SK-N-SH (cell line): Measurements from ENCODE around the gene SHISA4. TPM values are rescaled to one million over a fixed set of nuclear protein-coding genes. Genes with fewer than 3 reads are reported as not detected.
A peak's percentile ranks its signal among the peaks of the same experiment; 100 is the strongest.

ENCODE experiments used
- CTCF ChIA-PET: fragments of 300-600, 350-600 bp; formaldehyde crosslinking; extraction: SDS; loops from one replicate; lab custom pipeline; 2021; lab: Yijun Ruan, JAX
- POLR2A ChIA-PET: fragments of 350-600 bp; sonication (Branson Sonifier 250); formaldehyde crosslinking; extraction: SDS; loops from one replicate; lab custom pipeline; 2020; ENCODE audit warnings: antibody characterized with exemption, inconsistent platforms; lab: Yijun Ruan, JAX
- DNase-seq: peaks from one replicate; pipeline ENCODE4 v3.0.0; 2012
- H2AFZ ChIP-seq: fragments of 200-600 bp; sonication (generic); 2 replicates; pipeline ENCODE4 v1.8.1; 2016; ENCODE audit warnings: antibody characterized with exemption, mild to moderate bottlenecking, low read depth
- H3F3A ChIP-seq: fragments of 200-600 bp; sonication (generic); replicated peaks from 2 replicates; pipeline ENCODE3; 2016; ENCODE audit warnings: antibody characterized with exemption, mild to moderate bottlenecking; ENCODE audit not compliant: insufficient read depth
- H3K27ac ChIP-seq, 2 experiments: fragments of 200-500 bp in 1 of 2; fragments of 200-600 bp in 1 of 2; sonication (Bioruptor generic) in 1 of 2; sonication (generic), shearing (Covaris generic) in 1 of 2; 2 replicates each; pipeline versions ENCODE4 v1.5.1 to v1.6.1; 2014 to 2016; ENCODE audit warnings: low read depth in 2 of 2, inconsistent platforms in 1 of 2, low read length in 1 of 2, mild to moderate bottlenecking in 1 of 2, mixed read lengths in 1 of 2
- H3K27me3 ChIP-seq: fragments of 200-600 bp; sonication (generic), shearing (Covaris generic); 2 replicates; pipeline ENCODE4 v1.6.1; 2016; ENCODE audit warnings: mixed run types; ENCODE audit not compliant: insufficient read depth
- H3K36me3 ChIP-seq, 2 experiments: fragments of 200-500 bp in 1 of 2; fragments of 200-600 bp in 1 of 2; sonication (Bioruptor generic) in 1 of 2; sonication (generic) in 1 of 2; replicated peaks in 1 of 2; 2 replicates each; pipeline versions ENCODE3 to v1.5.1; 2014 to 2016; ENCODE audit warnings: low read length in 1 of 2, mild to moderate bottlenecking in 1 of 2; ENCODE audit not compliant: insufficient read depth in 2 of 2, control insufficient read depth in 1 of 2
- H3K4me1 ChIP-seq, 2 experiments: fragments of 200-500 bp in 1 of 2; fragments of 200-600 bp in 1 of 2; sonication (Bioruptor generic) in 1 of 2; sonication (generic), shearing (Covaris generic) in 1 of 2; 2 replicates each; pipeline versions ENCODE4 v1.5.1 to v1.6.1; 2014 to 2016; ENCODE audit warnings: low read depth in 1 of 2, low read length in 1 of 2, mixed run types in 1 of 2; ENCODE audit not compliant: insufficient read depth in 2 of 2, control insufficient read depth in 1 of 2
- H3K4me2 ChIP-seq: fragments of 200-600 bp; sonication (generic), shearing (Covaris generic); 2 replicates; pipeline ENCODE4 v1.6.1; 2017; ENCODE audit warnings: mixed run types
- H3K4me3 ChIP-seq, 2 experiments: fragments of 200-500 bp in 1 of 2; fragments of 200-600 bp in 1 of 2; sonication (Bioruptor generic) in 1 of 2; sonication (generic), shearing (Covaris generic) in 1 of 2; 2 replicates each; pipeline versions ENCODE4 v1.5.1 to v1.8.1; 2014 to 2016; ENCODE audit warnings: low read depth in 2 of 2, inconsistent platforms in 1 of 2, low read length in 1 of 2, mild to moderate bottlenecking in 1 of 2, mixed read lengths in 1 of 2, moderate library complexity in 1 of 2
- H3K79me2 ChIP-seq: fragments of 200-600 bp; sonication (generic); 2 replicates; pipeline ENCODE4 v1.8.1; 2017; ENCODE audit warnings: mild to moderate bottlenecking; ENCODE audit not compliant: insufficient read depth
- H3K9ac ChIP-seq: fragments of 200-600 bp; sonication (generic); 2 replicates; pipeline ENCODE4 v1.6.1; 2017; ENCODE audit warnings: mixed run types
- H3K9me2 ChIP-seq: fragments of 200-600 bp; sonication (generic); 2 replicates; pipeline ENCODE4 v1.6.1; 2017; ENCODE audit warnings: mixed run types
- H3K9me3 ChIP-seq: fragments of 200-600 bp; sonication (generic); 2 replicates; pipeline ENCODE4 v1.6.1; 2017; ENCODE audit warnings: mixed run types, mild to moderate bottlenecking, moderate library complexity
- H4K20me1 ChIP-seq: fragments of 200-600 bp; sonication (generic); 2 replicates; pipeline ENCODE4 v1.6.1; 2017; ENCODE audit warnings: mild to moderate bottlenecking, mixed run types; ENCODE audit not compliant: insufficient read depth
- CHD2 ChIP-seq: fragments of 150-350 bp; IDR thresholded peaks from 2 replicates; pipeline ENCODE4 v1.6.1; 2018; ENCODE audit warnings: low read length; ENCODE audit not compliant: partially characterized antibody
- CTCF ChIP-seq: fragments of 200-600 bp; sonication (generic); IDR thresholded peaks from 2 replicates; pipeline ENCODE4 v1.6.1; 2017; ENCODE audit warnings: antibody characterized with exemption, mild to moderate bottlenecking, moderate library complexity
- FOSL2 ChIP-seq: IDR thresholded peaks from 2 replicates; pipeline ENCODE4 v1.4.0; 2012; ENCODE audit warnings: low read depth, mild to moderate bottlenecking, moderate library complexity, borderline replicate concordance
- FOXJ3 ChIP-seq: sonication (generic); formaldehyde crosslinking; IDR thresholded peaks from 2 replicates; pipeline ENCODE4 v1.5.1; 2020; ENCODE audit warnings: mild to moderate bottlenecking, missing genetic modification reagents
- FOXM1 ChIP-seq: IDR thresholded peaks from 2 replicates; pipeline ENCODE4 v1.4.0; 2012; ENCODE audit warnings: low read depth, mild to moderate bottlenecking
- GATA2 ChIP-seq: sonication (generic); formaldehyde crosslinking; IDR thresholded peaks from 2 replicates; pipeline ENCODE4 v1.5.0; 2020; ENCODE audit warnings: mild to moderate bottlenecking, missing genetic modification reagents
- IRF3 ChIP-seq: fragments of 150-350 bp; IDR thresholded peaks from 2 replicates; pipeline ENCODE4 v1.6.1; 2016; ENCODE audit warnings: mild to moderate bottlenecking, low read depth, low read length
- MAX ChIP-seq: IDR thresholded peaks from 2 replicates; pipeline ENCODE4 v1.4.0; 2012; ENCODE audit warnings: low read depth
- MEF2A ChIP-seq: IDR thresholded peaks from 2 replicates; pipeline ENCODE4 v1.4.0; 2012; ENCODE audit warnings: low read depth, borderline replicate concordance
- NFIC ChIP-seq: IDR thresholded peaks from 2 replicates; pipeline ENCODE4 v1.4.0; 2012; ENCODE audit warnings: borderline replicate concordance
- RCOR1 ChIP-seq: fragments of 150-350 bp; IDR thresholded peaks from 2 replicates; pipeline ENCODE4 v1.6.1; 2017; ENCODE audit warnings: antibody characterized with exemption, low read length
- REST ChIP-seq: IDR thresholded peaks from 2 replicates; pipeline ENCODE4 v1.6.1; 2012; ENCODE audit warnings: mild to moderate bottlenecking, low read depth, low read length, moderate library complexity
- RXRA ChIP-seq: IDR thresholded peaks from 2 replicates; pipeline ENCODE4 v1.4.0; 2012; ENCODE audit warnings: low read depth, mild to moderate bottlenecking, borderline replicate concordance
- SIN3A ChIP-seq: IDR thresholded peaks from 2 replicates; pipeline ENCODE4 v1.6.1; 2012; ENCODE audit warnings: low read depth, mild to moderate bottlenecking, low read length, moderate library complexity, borderline replicate concordance
- SMC3 ChIP-seq: IDR thresholded peaks from 2 replicates; pipeline ENCODE4 v1.6.1; 2012; ENCODE audit warnings: low read depth, low read length, improper control_type of control experiment
- TCF12 ChIP-seq: IDR thresholded peaks from 2 replicates; pipeline ENCODE4 v1.4.0; 2012
- TEAD4 ChIP-seq: IDR thresholded peaks from 2 replicates; pipeline ENCODE4 v1.4.0; 2012; ENCODE audit warnings: mild to moderate bottlenecking, borderline replicate concordance; ENCODE audit not compliant: insufficient read depth
- USF1 ChIP-seq: IDR thresholded peaks from 2 replicates; pipeline ENCODE4 v1.4.0; 2012; ENCODE audit warnings: low read depth, borderline replicate concordance
- USF2 ChIP-seq: fragments of 150-350 bp; IDR thresholded peaks from 2 replicates; pipeline ENCODE4 v1.6.1; 2017; ENCODE audit warnings: antibody characterized with exemption, low read length, low read depth, borderline replicate concordance
- ZBTB33 ChIP-seq: IDR thresholded peaks from 2 replicates; pipeline ENCODE4 v1.4.0; 2012; ENCODE audit warnings: low read depth, borderline replicate concordance
- WGBS: methylation state at CpG from one replicate; pipeline ENCODE4 v1.1.6; 2017; ENCODE audit warnings: low lambda C conversion rate; 5-methylcytosine and 5-hydroxymethylcytosine counted together
- polyA plus RNA-seq, 3 experiments: library from polyadenylated mRNA; depleted of rRNA; stranded (reverse); fragments of >200 nt; gene quantifications; 2 replicates each; pipeline ENCODE4 v1.2.3, GENCODE V29; 2012

SHISA4 gene
- polyA plus RNA-seq (2012; rRNA removed) = 42.1 and 50.5 TPM in 2 replicates
- polyA plus RNA-seq (2012; cell fraction: cytosol; rRNA removed) = 23.2 and 33.5 TPM in 2 replicates
- polyA plus RNA-seq (2012; cell fraction: nucleus; rRNA removed) = 35.0 and 43.6 TPM in 2 replicates

GRCh38 chr1:201888282-201889089, at the start of gene SHISA4:
SHISA4 (plus strand) TSS chr1:201888898; CDS start chr1:201888995, 97 bp downstream.
- Histone ChIP-seq H4K20me1 (no peaks in the 10 kb centered on the region), H3K4me3 (peak within 1 kb of the TSS; percentile 70 to 89), H3K9me2 (no peaks in the 10 kb centered on the region), H3K9ac (peak within 1 kb of the TSS; percentile 80), H3K4me1 (peaks cover 25 to 36% of the 10 kb centered on the region in 2 experiments; a peak in 3 of 4 replicates), H3K79me2 (no peaks in the 10 kb centered on the region), H3K27ac (peak within 1 kb of the TSS; percentile 24 to 76; a peak in 3 of 4 replicates), H3K27me3 (no peaks in the 10 kb centered on the region), H3K4me2 (peak within 1 kb of the TSS; percentile 92), H3K9me3 (no peaks in the 10 kb centered on the region), H2AFZ (peak within 1 kb of the TSS; percentile 87), H3K36me3 (peaks cover 0 to 2% of the 10 kb centered on the region in 2 experiments), H3F3A (peaks cover 10% of the 10 kb centered on the region)
- ChIA-PET POLR2A (interaction anchor here (0.8 to 1.3 kb wide), 3 partner anchors 9 to 256 kb away, joined by 3 read pairs; no protein-coding TSS in a partner anchor), CTCF (interaction anchor here (1.0 to 14.7 kb wide), 7 partner anchors 13 to 121 kb away, joined by 3 to 344 read pairs (median 3); partner anchors contain the start of gene RNPEP)
- peak; percentile 95 for DNase-seq
- WGBS = 9% methylated on average over 12 of the region's 49 CpGs
- TF ChIP-seq SMC3 = no peak
- TF ChIP-seq MAX = no peak
- no peak for TF ChIP-seq ZBTB33
- TF ChIP-seq REST = 0 out of 2 replicates have a peak, but pooled peaks have one; percentile 29
- TF ChIP-seq RXRA = no peak
- TF ChIP-seq NFIC = no peak
- TF ChIP-seq CHD2 = peak; percentile 45
- peak; percentile 28; the same call in 1 of the 2 replicates for TF ChIP-seq SIN3A
- TF ChIP-seq USF1 = no peak
- no peak for TF ChIP-seq FOSL2
- TF ChIP-seq GATA2 (CRISPR knock-in tag) = no peak
- TF ChIP-seq USF2 = no peak
- TF ChIP-seq MEF2A = no peak
- TF ChIP-seq FOXM1 = no peak
- TF ChIP-seq TEAD4 = no peak
- TF ChIP-seq FOXJ3 = no peak
- 0 out of 2 replicates have a peak, but pooled peaks have one; percentile 2 for TF ChIP-seq IRF3
- no peak for TF ChIP-seq CTCF
- no peak for TF ChIP-seq RCOR1
- no peak for TF ChIP-seq TCF12
